Measurements from ENCODE around the gene FARP1.

FARP1 gene

DNA sequence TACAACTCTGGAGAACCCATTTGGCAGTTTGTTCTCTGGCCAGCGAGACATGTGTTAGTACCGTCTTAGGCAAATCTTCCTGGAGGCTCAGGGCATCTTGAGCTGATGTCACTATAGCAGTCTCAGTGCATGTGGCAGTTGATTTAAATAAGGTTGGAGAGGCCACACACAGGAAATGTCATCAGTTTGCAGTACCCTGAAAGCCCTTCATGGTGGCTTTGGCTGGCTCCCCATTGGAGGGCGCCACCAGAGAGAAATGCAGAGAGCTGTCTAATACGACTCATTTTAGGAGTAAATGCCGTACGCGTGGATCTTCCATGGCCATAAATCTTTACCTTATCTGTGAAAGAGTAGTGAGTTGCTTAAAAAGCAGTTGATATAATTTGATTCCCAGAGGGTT, 270.9 kb downstream of the FARP1 start:
- H3K79me2 ChIP-seq, result no peaks in the 10 kb centered on the region
- TF ChIP-seq, protein P1, sequence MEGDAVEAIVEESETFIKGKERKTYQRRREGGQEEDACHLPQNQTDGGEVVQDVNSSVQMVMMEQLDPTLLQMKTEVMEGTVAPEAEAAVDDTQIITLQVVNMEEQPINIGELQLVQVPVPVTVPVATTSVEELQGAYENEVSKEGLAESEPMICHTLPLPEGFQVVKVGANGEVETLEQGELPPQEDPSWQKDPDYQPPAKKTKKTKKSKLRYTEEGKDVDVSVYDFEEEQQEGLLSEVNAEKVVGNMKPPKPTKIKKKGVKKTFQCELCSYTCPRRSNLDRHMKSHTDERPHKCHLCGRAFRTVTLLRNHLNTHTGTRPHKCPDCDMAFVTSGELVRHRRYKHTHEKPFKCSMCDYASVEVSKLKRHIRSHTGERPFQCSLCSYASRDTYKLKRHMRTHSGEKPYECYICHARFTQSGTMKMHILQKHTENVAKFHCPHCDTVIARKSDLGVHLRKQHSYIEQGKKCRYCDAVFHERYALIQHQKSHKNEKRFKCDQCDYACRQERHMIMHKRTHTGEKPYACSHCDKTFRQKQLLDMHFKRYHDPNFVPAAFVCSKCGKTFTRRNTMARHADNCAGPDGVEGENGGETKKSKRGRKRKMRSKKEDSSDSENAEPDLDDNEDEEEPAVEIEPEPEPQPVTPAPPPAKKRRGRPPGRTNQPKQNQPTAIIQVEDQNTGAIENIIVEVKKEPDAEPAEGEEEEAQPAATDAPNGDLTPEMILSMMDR (IDR thresholded peaks at IDR 0.05), result no peak
- H3K9me3 ChIP-seq (ENCODE audit: control insufficient read depth, low read length), result no peaks in the 10 kb centered on the region
- no peak overlapping the region for H3K27ac ChIP-seq
- no peaks in the 10 kb centered on the region for H3K27me3 ChIP-seq (ENCODE audit: control insufficient read depth, insufficient read depth, low read length)
- no peaks in the 10 kb centered on the region for H3K36me3 ChIP-seq (ENCODE audit: control insufficient read depth, insufficient read depth, low read length)
- H2AFZ ChIP-seq, result no peak overlapping the region
- H3K4me1 ChIP-seq, result peaks cover 14% of the 10 kb centered on the region
- H3K4me3 ChIP-seq (ENCODE audit: low read depth, low read length), result no peak overlapping the region
- no peak overlapping the region for H3K9ac ChIP-seq
- no peak overlapping the region for H3K4me2 ChIP-seq (ENCODE audit: low read length)

DNA sequence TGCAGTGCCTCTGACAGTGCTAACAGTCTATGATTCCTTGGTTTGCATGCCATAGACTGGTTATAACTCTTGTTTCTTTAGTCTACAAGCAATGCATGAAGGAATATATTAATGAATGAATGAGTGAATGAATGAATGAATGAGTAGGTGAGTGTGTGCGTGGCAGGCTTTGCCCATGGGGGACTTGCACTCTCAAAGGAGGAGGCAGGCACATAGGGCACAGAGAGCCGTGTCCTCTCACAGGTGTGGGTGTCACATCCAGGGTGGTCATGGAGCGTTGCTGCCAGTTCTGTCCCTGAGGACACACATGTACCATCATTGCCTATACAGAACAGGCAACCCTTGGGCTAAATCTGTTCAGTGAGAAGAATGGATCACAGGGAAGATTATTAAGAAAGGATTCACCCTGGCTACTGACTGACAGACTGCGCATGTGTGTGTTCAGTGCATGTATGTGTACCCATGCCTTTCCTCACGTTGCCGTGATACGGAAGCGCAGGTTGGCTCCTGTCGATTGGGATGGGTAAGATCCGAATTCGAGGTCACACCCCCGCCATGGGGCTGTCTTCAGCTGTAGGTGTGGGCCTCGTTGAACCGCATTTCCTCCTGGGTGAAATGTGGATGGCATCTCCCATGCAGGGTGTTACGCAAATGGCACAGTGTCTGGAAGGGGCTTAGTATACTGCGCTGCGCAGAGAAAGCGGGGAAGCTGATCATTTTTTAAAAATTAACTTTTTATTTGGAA, 272.6 kb downstream of the FARP1 start:
- no peak overlapping the region for H3K9ac ChIP-seq
- peaks cover 14% of the 10 kb centered on the region for H3K4me1 ChIP-seq
- peak overlapping the region; percentile 79 for H3K27ac ChIP-seq
- no peaks in the 10 kb centered on the region for H3K36me3 ChIP-seq (ENCODE audit: control insufficient read depth, insufficient read depth, low read length)
- TF ChIP-seq, protein P1 (IDR thresholded peaks at IDR 0.05), result no peak
- H3K27me3 ChIP-seq (ENCODE audit: control insufficient read depth, insufficient read depth, low read length), result no peaks in the 10 kb centered on the region
- H3K9me3 ChIP-seq (ENCODE audit: control insufficient read depth, low read length), result no peaks in the 10 kb centered on the region
- no peak overlapping the region for H3K4me2 ChIP-seq (ENCODE audit: low read length)
- no peak overlapping the region for H2AFZ ChIP-seq
- no peaks in the 10 kb centered on the region for H3K79me2 ChIP-seq
- no peak overlapping the region for H3K4me3 ChIP-seq (ENCODE audit: low read depth, low read length)

DNA sequence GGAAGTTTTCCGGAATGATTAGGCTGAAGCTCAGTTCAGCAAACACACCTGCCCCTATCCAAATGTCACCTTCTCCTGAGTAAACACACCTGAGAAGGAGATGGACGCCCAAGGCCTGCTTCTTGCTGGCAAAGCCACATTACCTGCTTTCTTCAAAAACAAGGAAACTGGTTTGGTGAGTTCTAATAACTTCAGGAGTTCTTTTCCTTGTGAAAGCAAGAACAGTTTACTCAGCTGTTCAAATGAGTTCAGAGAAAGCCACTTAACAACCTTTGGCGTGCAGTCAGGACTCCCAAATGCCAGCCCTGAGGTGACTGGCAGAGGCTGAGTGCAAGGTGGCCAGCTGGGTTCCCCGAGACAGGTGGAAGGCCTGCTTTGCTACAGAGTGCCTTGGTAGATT, 273.5 kb downstream of the FARP1 start:
- H3K27me3 ChIP-seq (ENCODE audit: control insufficient read depth, insufficient read depth, low read length), result no peaks in the 10 kb centered on the region
- H3K9ac ChIP-seq, result no peak overlapping the region

DNA sequence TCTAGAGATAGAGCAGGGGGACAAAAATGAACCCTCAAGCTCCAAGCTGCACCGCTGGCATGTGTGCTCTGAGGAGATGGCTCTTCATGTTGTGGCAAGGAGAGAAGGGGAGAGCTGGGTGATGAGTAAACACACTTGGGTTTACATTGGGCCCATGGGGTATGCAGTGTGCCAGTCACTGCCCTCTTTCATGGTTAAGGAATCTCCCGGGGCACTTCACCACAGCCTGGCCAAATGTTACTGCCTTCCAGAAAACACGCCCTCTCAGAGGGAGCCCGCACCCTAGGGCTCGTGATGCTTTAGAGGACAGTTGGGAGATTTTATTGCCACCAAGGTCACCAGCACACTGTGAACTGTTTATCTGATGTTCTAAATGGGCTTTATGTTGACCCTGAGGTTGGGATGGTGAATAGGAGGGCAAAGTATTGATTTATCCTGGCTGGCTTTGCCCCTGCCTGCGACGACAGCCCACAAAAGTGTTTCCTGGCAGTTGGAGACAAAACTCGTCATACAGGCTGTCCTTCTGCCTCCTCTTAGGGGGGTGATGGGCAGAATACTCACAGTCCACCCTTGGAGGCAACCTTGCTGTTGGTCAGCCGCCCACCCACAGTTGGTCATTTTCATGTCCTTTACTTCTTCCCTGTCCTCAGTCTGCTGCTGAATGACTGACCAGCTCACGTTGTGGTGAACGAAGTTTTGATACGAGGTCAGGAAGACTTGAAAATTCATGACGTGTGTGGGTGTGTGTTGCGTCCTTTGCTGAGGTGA, 277.1 kb downstream of the FARP1 start:
- Histone ChIP-seq H3K27me3 (ENCODE audit: control insufficient read depth, insufficient read depth, low read length) (no peaks in the 10 kb centered on the region), H3K4me3 (ENCODE audit: low read depth, low read length) (no peak overlapping the region), H3K36me3 (ENCODE audit: control insufficient read depth, insufficient read depth, low read length) (no peaks in the 10 kb centered on the region), H3K9me3 (ENCODE audit: control insufficient read depth, low read length) (no peaks in the 10 kb centered on the region), H3K4me1 (peaks cover 12% of the 10 kb centered on the region), H3K4me2 (ENCODE audit: low read length) (no peak overlapping the region), H3K9ac (no peak overlapping the region), H3K79me2 (no peaks in the 10 kb centered on the region), H3K27ac (no peak overlapping the region), H2AFZ (no peak overlapping the region)
- TF ChIP-seq, protein P1 (IDR thresholded peaks at IDR 0.05), result no peak

More for the DNA sequence above, 273.5 kb downstream of the FARP1 start:
- Histone ChIP-seq H3K36me3 (ENCODE audit: control insufficient read depth, insufficient read depth, low read length) (no peaks in the 10 kb centered on the region), H3K4me3 (ENCODE audit: low read depth, low read length) (no peak overlapping the region), H2AFZ (peak overlapping the region; percentile 23), H3K9me3 (ENCODE audit: control insufficient read depth, low read length) (no peaks in the 10 kb centered on the region), H3K27ac (peak overlapping the region; percentile 79), H3K4me2 (ENCODE audit: low read length) (peak overlapping the region; percentile 48), H3K79me2 (no peaks in the 10 kb centered on the region), H3K4me1 (peaks cover 12% of the 10 kb centered on the region)
- TF ChIP-seq, protein P1 (IDR thresholded peaks at IDR 0.05), result no peak

Data from parathyroid adenoma (tissue), 2 donors.